C4-2B (cell line): Measurements from ENCODE around the gene ANKRD16.
"Not testable (repeated sequence)": the region's sequence is repeated elsewhere in the genome, so short reads cannot be mapped to it uniquely, and the experiment has no call there.

ENCODE experiments used
- H3K27ac ChIP-seq: fragments of 450-650 bp; 2 replicates; pipeline ENCODE4 v1.5.1; 2017
- ZFX ChIP-seq: fragments of 450-650 bp; IDR thresholded peaks from 2 replicates; pipeline ENCODE4 v1.6.1; 2017
- TF ChIP-seq, protein P1 (sequence below): fragments of 450-650 bp; conservative IDR thresholded peaks from 2 replicates; pipeline ENCODE4 v1.5.1; 2017; ENCODE audit warnings: mild to moderate bottlenecking

The ANKRD16 gene

DNA sequence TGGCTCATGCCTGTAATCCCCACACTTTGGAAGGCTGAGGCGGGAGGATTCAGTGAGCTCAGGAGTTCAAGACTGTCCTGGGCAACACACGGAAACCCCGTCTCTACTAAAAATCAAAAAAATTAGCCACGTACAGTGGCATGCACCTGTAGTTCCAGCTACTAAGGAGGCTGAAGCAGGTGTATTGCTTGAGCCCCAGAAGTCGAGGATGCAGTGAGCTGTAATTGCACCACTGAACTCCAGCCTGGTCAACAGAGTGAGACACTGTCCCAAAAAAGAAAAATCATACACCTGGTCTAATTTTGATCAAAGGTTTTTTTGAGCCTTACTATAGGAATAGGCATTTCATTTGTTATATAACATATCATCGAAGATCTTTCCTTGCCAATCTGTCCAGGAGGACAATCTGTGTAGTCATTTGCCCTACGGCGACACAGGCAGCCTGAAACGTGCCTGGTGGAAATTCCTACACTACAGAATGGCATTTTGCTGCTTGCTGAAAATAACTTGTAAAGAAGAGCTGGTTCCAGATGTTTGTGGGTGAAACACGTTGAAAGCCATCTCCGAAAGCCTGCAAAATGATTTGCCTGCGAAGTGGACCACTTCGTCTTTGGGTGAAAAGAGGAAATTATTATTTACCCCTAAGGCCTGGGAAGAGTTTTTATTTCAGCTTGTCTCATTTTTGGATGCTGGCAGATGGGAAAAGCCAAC, 45.2 kb downstream of the ANKRD16 start:
- TF ChIP-seq, protein P1, sequence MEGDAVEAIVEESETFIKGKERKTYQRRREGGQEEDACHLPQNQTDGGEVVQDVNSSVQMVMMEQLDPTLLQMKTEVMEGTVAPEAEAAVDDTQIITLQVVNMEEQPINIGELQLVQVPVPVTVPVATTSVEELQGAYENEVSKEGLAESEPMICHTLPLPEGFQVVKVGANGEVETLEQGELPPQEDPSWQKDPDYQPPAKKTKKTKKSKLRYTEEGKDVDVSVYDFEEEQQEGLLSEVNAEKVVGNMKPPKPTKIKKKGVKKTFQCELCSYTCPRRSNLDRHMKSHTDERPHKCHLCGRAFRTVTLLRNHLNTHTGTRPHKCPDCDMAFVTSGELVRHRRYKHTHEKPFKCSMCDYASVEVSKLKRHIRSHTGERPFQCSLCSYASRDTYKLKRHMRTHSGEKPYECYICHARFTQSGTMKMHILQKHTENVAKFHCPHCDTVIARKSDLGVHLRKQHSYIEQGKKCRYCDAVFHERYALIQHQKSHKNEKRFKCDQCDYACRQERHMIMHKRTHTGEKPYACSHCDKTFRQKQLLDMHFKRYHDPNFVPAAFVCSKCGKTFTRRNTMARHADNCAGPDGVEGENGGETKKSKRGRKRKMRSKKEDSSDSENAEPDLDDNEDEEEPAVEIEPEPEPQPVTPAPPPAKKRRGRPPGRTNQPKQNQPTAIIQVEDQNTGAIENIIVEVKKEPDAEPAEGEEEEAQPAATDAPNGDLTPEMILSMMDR, result no peak
- no peak for TF ChIP-seq ZFX
- H3K27ac ChIP-seq, result no peak overlapping the region

DNA sequence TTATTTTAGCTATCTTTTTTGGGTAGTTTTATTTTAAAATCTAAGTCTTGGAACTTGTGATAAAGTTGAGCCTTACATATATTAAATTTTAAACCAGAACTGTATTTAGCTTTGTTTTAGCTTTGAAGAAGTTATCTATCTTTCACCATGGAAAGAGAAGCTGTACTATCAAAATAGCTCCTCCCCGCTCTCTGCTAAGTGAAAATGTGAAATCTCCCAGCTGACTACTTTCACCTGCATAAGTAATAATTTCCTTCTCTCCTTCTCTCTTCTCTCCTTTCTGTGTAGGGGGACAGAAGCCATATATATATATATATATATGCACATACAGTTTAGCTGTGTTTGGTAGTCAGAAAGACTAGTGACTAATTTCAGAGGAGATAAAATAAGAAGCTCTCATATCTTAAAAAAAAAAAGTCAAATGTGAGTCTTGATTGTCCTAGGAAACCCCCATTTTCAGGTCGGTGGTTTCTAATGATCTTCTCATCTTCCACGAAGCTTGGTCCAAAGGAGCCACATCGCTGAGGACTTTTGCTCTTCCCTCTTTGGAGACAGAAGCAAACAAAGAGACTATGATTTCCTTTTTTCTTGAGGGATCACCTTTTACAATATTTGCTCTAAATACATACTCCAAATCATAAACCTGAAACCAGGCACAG, 45.9 kb downstream of the ANKRD16 start:
- TF ChIP-seq, protein P1, result no peak
- TF ChIP-seq ZFX, result no peak
- H3K27ac ChIP-seq, result no peak overlapping the region

DNA sequence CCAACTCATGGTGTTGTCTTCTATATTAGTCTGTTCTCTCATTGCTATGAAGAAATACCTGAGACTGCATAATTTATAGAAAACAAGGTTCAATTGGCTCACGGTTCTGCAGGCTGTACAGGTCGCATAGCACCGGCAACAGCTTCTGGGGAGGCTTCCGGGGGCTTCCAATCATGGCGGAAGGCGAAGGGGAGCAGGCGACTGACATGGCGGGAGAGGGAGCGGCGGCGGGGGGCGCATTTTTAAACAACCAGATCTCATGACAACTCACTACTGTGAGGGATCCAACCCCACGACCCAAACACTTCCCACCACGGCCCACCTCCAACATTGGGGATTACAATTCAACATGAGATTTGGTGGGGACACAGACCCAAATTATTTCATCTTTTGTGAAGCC, 47.7 kb downstream of the ANKRD16 start:
- H3K27ac ChIP-seq, result no peak overlapping the region
- TF ChIP-seq ZFX, result no peak
- TF ChIP-seq, protein P1, result no peak

DNA sequence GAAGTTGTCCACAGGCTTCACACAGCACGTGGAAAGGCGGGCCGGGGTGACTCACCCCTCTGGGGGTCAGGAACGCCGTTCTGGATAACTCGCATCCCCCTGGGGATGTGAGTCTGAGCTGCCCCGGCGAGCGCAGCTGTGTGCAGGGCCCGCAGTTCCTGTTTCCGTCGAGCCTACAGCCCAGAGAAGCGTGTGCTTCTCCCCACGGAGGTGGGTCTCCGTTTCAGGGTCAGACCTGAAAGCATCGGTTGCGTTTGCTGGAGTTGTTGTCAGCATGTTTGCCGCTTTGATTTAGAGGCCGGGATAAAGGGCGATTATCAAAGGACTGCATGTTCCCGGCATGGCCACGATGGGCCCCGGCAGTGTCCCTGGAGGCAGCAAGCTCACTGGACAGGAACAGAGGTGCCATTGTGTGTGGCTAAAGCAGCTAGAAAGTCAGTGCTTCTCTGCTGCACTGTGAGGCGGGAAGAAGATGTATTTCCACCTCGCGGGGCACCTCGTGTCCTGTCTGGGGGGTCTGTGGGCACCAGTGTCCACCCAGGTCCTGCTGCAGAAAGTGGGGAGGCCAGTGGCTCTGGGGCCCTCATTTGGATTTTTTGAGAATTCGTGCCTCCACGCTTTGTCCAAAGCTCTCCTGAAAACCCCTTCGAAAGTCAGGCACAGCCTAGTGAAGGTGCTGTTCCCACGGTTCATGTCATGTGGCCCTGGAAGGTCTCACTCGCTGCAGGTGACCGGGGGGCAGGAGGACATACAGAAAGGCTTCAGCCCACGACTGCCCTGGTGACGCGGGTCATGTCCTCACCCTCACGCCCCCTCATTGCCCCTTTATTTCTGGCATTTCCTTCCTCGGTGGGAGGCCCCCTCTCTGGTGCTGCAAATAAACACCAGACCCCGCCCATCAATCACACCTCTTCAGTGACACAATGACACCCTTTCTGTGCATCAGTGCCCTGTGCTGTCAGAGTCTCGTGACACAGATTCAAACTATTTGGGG, 49.1 kb downstream of the ANKRD16 start:
- H3K27ac ChIP-seq, result no peak overlapping the region
- TF ChIP-seq, protein P1, result no peak
- no peak for TF ChIP-seq ZFX

DNA sequence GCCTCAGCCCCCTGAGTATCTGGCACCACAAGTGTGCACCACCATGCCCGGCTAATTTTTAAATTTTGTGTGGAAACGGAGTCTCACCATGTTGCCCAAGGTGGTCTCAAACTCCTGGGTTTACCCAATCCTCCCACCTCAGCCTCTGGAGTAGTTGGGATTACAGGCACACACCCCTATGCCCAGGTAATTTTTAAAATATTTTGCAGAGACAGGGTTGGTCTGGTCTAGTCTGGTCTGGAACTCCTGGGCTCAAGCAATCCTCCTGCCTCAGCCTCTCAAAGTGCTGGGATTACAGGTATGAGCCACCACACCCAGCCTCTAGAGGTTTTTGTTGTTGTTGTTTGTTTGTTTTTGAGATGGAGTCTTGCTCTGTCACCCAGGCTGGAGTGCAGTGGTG, 53.5 kb downstream of the ANKRD16 start:
- H3K27ac ChIP-seq, result not testable (repeated sequence)

DNA sequence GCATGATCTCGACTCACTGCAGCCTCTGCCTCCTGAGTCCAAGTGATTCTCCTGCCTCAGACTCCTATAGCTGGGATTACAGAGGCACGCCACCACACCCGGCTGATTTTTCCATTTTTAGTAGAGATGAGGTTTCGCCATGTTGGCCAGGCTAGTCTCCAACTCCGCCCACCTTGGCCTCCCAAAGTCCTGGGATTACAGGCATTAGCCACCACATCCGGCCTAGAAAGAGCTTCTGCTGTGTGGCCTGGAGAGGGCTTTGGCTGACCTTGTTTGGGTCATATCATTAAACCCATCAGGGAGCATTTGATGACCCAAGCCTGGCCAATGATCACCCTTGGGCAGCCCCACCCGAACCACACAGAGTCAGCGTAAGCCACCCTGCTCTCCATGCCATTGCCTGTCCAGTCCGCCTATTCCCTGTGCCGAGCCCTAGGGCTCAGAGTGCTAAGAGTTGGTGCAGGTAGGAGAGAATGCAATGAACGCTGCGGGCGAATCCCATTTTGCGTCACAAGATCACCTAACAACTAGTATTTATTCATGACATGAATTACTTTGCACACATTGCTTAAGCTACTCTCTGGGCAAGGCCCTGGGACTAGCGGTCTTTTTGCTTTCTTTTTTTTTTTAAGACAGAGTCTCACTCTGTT, 54.1 kb downstream of the ANKRD16 start:
- H3K27ac ChIP-seq, result no peak overlapping the region
- no peak for TF ChIP-seq ZFX
- TF ChIP-seq, protein P1, result no peak

DNA sequence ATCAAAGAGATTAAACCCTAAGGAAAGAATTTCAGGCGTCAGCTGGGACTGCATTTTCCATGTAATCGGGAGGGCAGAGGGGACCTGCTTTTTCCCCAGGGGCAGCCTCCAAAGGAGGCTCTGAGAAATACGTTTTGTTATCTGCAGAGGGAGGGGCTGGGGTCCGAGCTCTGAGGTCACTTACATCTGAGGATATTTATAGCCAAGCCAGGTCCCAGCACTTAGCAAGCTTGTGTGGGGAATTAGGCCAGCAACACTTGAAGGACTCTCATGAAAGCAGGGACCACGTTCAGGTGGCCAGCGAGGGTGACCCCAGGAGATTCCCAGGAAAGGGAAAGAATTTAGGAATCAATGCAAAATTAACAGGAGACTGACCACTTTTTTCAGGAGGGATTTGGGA, 55.9 kb downstream of the ANKRD16 start:
- no peak for TF ChIP-seq ZFX
- TF ChIP-seq, protein P1, result no peak
- no peak overlapping the region; the same call in 1 of the 2 replicates for H3K27ac ChIP-seq
